Activated CD4-positive, alpha-beta T cell treated with anti-CD3 and anti-CD28 coated beads for 36 hours (primary cell): Measurements from ENCODE around the gene SLC35E3. TPM values are rescaled to one million over a fixed set of nuclear protein-coding genes. Genes with fewer than 3 reads are reported as not detected.

Source experiments
- ATAC-seq: fragments of 200-7000 bp; cut with Tn5 transposase; one replicate; pipeline ENCODE4 v1.10.0; 2021; ENCODE audit warnings: mild to moderate bottlenecking, moderate library complexity
- CTCF ChIA-PET: fragments of 350-600 bp; sonication (Branson Sonifier 250); formaldehyde crosslinking; loops from one replicate; lab custom pipeline; 2021; ENCODE audit warnings: antibody characterized with exemption; lab: Charles Lee
- POLR2A ChIA-PET: fragments of 350-600 bp; sonication (Branson Sonifier 250); formaldehyde crosslinking; loops from one replicate; lab custom pipeline; 2021; ENCODE audit warnings: antibody characterized with exemption, inconsistent platforms; lab: Charles Lee
- DNase-seq: peaks from one replicate; pipeline ENCODE4 v3.0.0-alpha.2; 2020
- H3K27ac Mint-ChIP-seq: one replicate; pipeline ENCODE4 v1.8.0; 2021; ENCODE audit warnings: mixed read lengths
- H3K27me3 Mint-ChIP-seq: one replicate; pipeline ENCODE4 v1.8.0; 2021; ENCODE audit warnings: mixed read lengths
- H3K36me3 Mint-ChIP-seq: one replicate; pipeline ENCODE4 v1.8.0; 2021; ENCODE audit warnings: low read depth, mixed read lengths
- H3K4me1 Mint-ChIP-seq: one replicate; pipeline ENCODE4 v1.8.0; 2021; ENCODE audit warnings: mixed read lengths
- H3K4me3 Mint-ChIP-seq: one replicate; pipeline ENCODE4 v1.8.0; 2021; ENCODE audit warnings: mild to moderate bottlenecking, moderate library complexity, mixed read lengths
- H3K9me3 Mint-ChIP-seq: one replicate; pipeline ENCODE4 v1.8.0; 2021; ENCODE audit warnings: low read depth, mixed read lengths
- intact Hi-C, 2 experiments: fragments of 100-400 bp; cut with DNase I in 1 of 2; cut with micrococcal nuclease in 1 of 2; formaldehyde crosslinking; loops; one replicate each; pipeline versions ENCODE4 v1.14.2 to v1.15.1; 2022 to 2024; cut with DNase I, micrococcal nuclease
- total RNA-seq, 2 experiments: library from RNA; stranded (reverse); gene quantifications; one replicate each; pipeline ENCODE4 v1.2.3, GENCODE V29; 2021

SLC35E3 gene
- total RNA-seq, 2 experiments from 2014 or later, result 3.5 to 5.1 TPM

GRCh38 chr12:68771223-68771925, 25.4 kb downstream of the SLC35E3 start:
- Mint-ChIP-seq H3K4me3 (no peak overlapping the region), H3K4me1 (peaks cover 17% of the 10 kb centered on the region), H3K36me3 (no peaks in the 10 kb centered on the region), H3K27me3 (no peaks in the 10 kb centered on the region), H3K27ac (no peak overlapping the region), H3K9me3 (no peaks in the 10 kb centered on the region)
- DNase-seq (no peak), ATAC-seq (no peak)
- CTCF ChIA-PET, result no interaction called here
- POLR2A ChIA-PET, result no interaction called here
- intact Hi-C loops, result no loop called here

DNA sequence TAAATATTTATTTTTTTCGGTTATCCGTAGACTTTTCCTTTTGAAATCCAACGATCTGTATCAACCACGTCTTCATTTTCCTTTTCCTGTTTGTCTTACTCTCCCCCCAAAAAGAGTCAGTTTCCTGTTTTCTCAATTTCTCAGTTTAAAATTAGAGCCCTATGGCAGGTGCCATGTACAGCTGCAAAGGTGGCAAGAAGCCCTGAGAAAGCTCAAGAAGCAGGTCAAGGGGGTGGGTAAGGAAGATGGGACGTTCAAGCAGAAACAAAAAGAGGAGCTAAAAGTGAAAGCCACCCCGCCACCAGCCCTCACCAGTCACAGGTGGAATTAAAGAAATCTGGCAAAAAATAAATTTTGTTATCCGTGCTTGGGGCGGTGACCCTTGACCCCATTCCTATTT, 26.7 kb downstream of the SLC35E3 start:
- ChIA-PET CTCF (no interaction called here), POLR2A (no interaction called here)
- Mint-ChIP-seq H3K36me3 (no peaks in the 10 kb centered on the region), H3K4me1 (peaks cover 17% of the 10 kb centered on the region), H3K9me3 (no peaks in the 10 kb centered on the region), H3K27me3 (no peaks in the 10 kb centered on the region), H3K4me3 (peak overlapping the region; percentile 33), H3K27ac (peak overlapping the region; percentile 45)
- intact Hi-C loops, result no loop called here
- DNase-seq, result no peak
- no peak for ATAC-seq

GRCh38 chr12:68773582-68773981, 27.6 kb downstream of the SLC35E3 start:
- H3K9me3 Mint-ChIP-seq, result no peaks in the 10 kb centered on the region
- DNase-seq, result no peak
- no peak overlapping the region for H3K4me3 Mint-ChIP-seq
- peaks cover 17% of the 10 kb centered on the region for H3K4me1 Mint-ChIP-seq
- H3K36me3 Mint-ChIP-seq, result no peaks in the 10 kb centered on the region
- ChIA-PET CTCF (no interaction called here), POLR2A (no interaction called here)
- H3K27ac Mint-ChIP-seq, result no peak overlapping the region
- H3K27me3 Mint-ChIP-seq, result no peaks in the 10 kb centered on the region
- ATAC-seq, result no peak
- intact Hi-C loops, result no loop called here

DNA sequence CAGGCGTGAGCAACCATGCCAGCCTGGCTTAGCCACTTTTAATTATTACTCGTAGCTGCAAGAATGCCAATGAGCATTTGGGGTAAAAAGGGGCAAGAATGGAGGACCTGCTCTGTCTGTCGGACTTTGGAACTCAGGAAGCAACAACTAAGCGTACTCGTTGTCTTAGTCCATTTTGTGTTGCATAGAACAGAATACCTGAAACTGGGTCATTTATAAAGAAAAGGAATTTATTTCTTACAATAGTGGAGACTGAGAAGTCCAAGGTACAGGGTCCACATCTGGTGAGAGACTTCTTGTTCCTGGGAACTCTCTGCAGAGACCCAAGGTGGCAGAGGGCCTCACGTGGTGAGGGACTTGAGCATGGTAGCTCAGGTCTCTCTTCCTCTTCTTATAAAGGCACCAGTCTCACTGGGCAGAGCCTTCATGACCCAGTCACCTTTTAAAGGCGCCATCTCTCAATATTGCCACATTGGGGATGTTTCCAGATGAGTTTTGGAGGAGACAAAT, 29.2 kb downstream of the SLC35E3 start:
- peaks cover 17% of the 10 kb centered on the region for H3K4me1 Mint-ChIP-seq
- no peak overlapping the region for H3K4me3 Mint-ChIP-seq
- CTCF ChIA-PET, result no interaction called here
- ATAC-seq (no peak), DNase-seq (no peak)
- intact Hi-C loops, result no loop called here
- H3K9me3 Mint-ChIP-seq, result no peaks in the 10 kb centered on the region
- H3K36me3 Mint-ChIP-seq, result no peaks in the 10 kb centered on the region
- POLR2A ChIA-PET, result no interaction called here
- H3K27ac Mint-ChIP-seq, result no peak overlapping the region
- no peaks in the 10 kb centered on the region for H3K27me3 Mint-ChIP-seq

GRCh38 chr12:68776976-68777610, 31.1 kb downstream of the SLC35E3 start:
- Mint-ChIP-seq H3K4me1 (peaks cover 17% of the 10 kb centered on the region), H3K27me3 (no peaks in the 10 kb centered on the region), H3K36me3 (no peaks in the 10 kb centered on the region), H3K27ac (no peak overlapping the region), H3K4me3 (no peak overlapping the region), H3K9me3 (no peaks in the 10 kb centered on the region)
- ChIA-PET POLR2A (interaction anchor here (0.8 kb wide), 1 partner anchor 18 kb away, joined by 6 read pairs; no protein-coding TSS in a partner anchor), CTCF (no interaction called here)
- DNase-seq, result no peak
- no peak for ATAC-seq
- intact Hi-C loops, result no loop called here

- DNase-seq, result no peak
- Mint-ChIP-seq H3K4me1 (no peaks in the 10 kb centered on the region), H3K4me3 (no peak overlapping the region), H3K27me3 (no peaks in the 10 kb centered on the region), H3K36me3 (no peaks in the 10 kb centered on the region), H3K27ac (no peak overlapping the region), H3K9me3 (no peaks in the 10 kb centered on the region)
- POLR2A ChIA-PET, result no interaction called here
- no peak for ATAC-seq
- intact Hi-C loops, result no loop called here
- CTCF ChIA-PET, result no interaction called here
Observed at GRCh38 chr12:68779280-68779679, 33.3 kb downstream of the SLC35E3 start.

- H3K27me3 Mint-ChIP-seq, result no peaks in the 10 kb centered on the region
- H3K4me1 Mint-ChIP-seq, result no peaks in the 10 kb centered on the region
- POLR2A ChIA-PET, result no interaction called here
- ATAC-seq (no peak), DNase-seq (no peak)
- intact Hi-C loops, result no loop called here
- H3K9me3 Mint-ChIP-seq, result no peaks in the 10 kb centered on the region
- H3K27ac Mint-ChIP-seq, result no peak overlapping the region
- no peaks in the 10 kb centered on the region for H3K36me3 Mint-ChIP-seq
- H3K4me3 Mint-ChIP-seq, result no peak overlapping the region
- CTCF ChIA-PET, result interaction anchor here (0.6 kb wide), 1 partner anchor 29 kb away, joined by 4 read pairs; no protein-coding TSS in a partner anchor
Observed at GRCh38 chr12:68780731-68781130, 34.8 kb downstream of the SLC35E3 start.

DNA sequence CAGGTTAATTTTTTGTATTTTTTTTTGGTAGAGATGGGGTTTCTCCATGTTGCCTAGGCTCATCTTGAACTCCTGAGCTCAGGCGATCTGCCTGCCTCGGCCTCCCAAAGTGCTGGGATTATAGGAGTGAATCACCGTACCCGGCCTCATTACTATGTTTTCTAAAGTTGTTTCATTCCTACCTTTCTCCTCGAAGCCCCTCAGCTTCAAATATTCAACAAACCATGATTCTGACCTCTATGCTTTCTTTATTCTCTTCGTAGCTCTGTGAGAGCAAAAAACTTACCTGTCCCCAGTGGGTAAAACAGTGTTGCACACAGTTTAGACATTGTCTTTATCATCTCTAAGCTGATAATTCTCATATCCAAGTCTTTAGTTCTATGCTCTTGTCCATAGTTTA, 35.8 kb downstream of the SLC35E3 start:
- no peaks in the 10 kb centered on the region for H3K27me3 Mint-ChIP-seq
- H3K4me1 Mint-ChIP-seq, result no peaks in the 10 kb centered on the region
- H3K4me3 Mint-ChIP-seq, result no peak overlapping the region
- DNase-seq (no peak), ATAC-seq (no peak)
- H3K36me3 Mint-ChIP-seq, result no peaks in the 10 kb centered on the region
- ChIA-PET POLR2A (interaction anchor here (0.6 kb wide), 1 partner anchor 568 kb away, joined by 6 read pairs; no protein-coding TSS in a partner anchor), CTCF (interaction anchor here (0.6 to 2.2 kb wide), 3 partner anchors 15 to 553 kb away, joined by 4 to 6 read pairs (median 4); no protein-coding TSS in a partner anchor)
- intact Hi-C loops, result no loop called here
- no peak overlapping the region for H3K27ac Mint-ChIP-seq
- H3K9me3 Mint-ChIP-seq, result no peaks in the 10 kb centered on the region

DNA sequence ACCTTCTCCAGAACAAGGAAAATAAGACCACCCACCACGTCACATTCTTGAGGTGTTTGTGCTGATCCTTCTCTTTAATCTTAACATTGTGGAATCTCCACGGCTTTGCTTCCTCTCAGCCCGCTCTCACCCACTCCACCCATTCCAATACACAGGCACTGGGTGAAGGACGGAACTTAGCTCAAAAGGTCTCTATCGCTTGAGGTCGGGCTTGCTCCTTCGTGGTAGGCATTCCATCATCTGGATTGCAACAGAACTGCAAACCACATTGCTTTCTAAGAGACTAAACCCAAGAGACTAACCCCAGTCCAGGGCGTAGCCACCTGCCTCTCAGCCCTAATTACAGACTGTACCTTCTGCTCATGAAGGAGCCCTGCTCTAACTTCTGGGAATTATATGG, 38.0 kb downstream of the SLC35E3 start:
- CTCF ChIA-PET, result no interaction called here
- Mint-ChIP-seq H3K9me3 (no peaks in the 10 kb centered on the region), H3K27me3 (no peaks in the 10 kb centered on the region), H3K36me3 (no peaks in the 10 kb centered on the region), H3K4me3 (no peak overlapping the region), H3K27ac (no peak overlapping the region), H3K4me1 (no peaks in the 10 kb centered on the region)
- intact Hi-C loops, result no loop called here
- POLR2A ChIA-PET, result no interaction called here
- ATAC-seq (no peak), DNase-seq (no peak)

DNA sequence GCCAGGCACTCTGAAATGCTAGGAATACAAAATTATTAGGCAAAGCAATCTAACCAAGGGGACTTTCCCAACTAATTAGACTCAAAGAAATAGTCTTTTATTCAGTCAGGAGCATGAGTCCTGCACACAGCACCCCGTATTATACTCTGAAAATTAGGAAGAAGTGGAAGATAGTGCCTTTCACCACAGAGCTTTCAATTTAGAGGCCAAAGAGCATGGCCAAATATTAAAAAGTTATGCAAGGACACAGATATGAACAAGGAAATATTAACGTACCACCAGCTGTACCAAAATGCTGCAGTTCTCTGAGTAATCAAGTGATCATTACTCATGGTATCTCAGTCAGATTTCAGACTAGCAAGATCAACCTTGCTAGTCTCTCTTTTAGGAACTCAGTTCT, 39.4 kb downstream of the SLC35E3 start:
- H3K27me3 Mint-ChIP-seq, result no peaks in the 10 kb centered on the region
- no peak overlapping the region for H3K27ac Mint-ChIP-seq
- CTCF ChIA-PET, result no interaction called here
- H3K4me1 Mint-ChIP-seq, result no peaks in the 10 kb centered on the region
- POLR2A ChIA-PET, result no interaction called here
- DNase-seq, result no peak
- no peaks in the 10 kb centered on the region for H3K36me3 Mint-ChIP-seq
- no peak overlapping the region for H3K4me3 Mint-ChIP-seq
- no peaks in the 10 kb centered on the region for H3K9me3 Mint-ChIP-seq
- intact Hi-C loops, result no loop called here
- ATAC-seq, result no peak

- no peaks in the 10 kb centered on the region for H3K27me3 Mint-ChIP-seq
- ATAC-seq (no peak), DNase-seq (no peak)
- H3K9me3 Mint-ChIP-seq, result no peaks in the 10 kb centered on the region
- ChIA-PET CTCF (no interaction called here), POLR2A (no interaction called here)
- no peak overlapping the region for H3K4me3 Mint-ChIP-seq
- H3K27ac Mint-ChIP-seq, result no peak overlapping the region
- intact Hi-C loops, result no loop called here
- H3K4me1 Mint-ChIP-seq, result no peaks in the 10 kb centered on the region
- H3K36me3 Mint-ChIP-seq, result no peaks in the 10 kb centered on the region
Observed at GRCh38 chr12:68785823-68786222, 39.8 kb downstream of the SLC35E3 start.

DNA sequence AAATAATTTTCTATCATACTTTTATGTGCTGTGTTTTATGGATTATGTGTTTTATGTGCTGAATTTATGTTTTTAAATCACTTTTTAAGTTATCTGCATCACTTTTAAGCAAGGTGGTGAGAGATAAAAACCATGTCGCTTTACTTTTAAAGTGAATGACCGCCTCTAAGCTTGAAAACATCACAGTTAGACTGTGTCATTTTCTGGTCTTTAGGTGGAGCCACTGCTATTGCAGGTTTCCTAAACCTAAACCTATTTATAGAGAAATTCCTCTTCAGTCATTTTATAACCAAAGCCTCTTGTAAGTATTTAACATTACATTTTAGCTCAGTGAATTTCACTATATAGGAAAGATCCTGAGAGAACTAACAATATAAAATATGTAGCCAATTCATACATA, 41.0 kb downstream of the SLC35E3 start:
- Mint-ChIP-seq H3K4me3 (no peak overlapping the region), H3K27ac (no peak overlapping the region), H3K9me3 (no peaks in the 10 kb centered on the region), H3K27me3 (no peaks in the 10 kb centered on the region), H3K36me3 (no peaks in the 10 kb centered on the region), H3K4me1 (no peaks in the 10 kb centered on the region)
- ChIA-PET POLR2A (no interaction called here), CTCF (interaction anchor here (0.6 kb wide), 1 partner anchor 307 kb away, joined by 4 read pairs; no protein-coding TSS in a partner anchor)
- intact Hi-C loops, result no loop called here
- no peak for ATAC-seq
- DNase-seq, result no peak
